ENCODE data around the gene GNAT1.
"Not testable (repeated sequence)": the region's sequence is repeated elsewhere in the genome, so short reads cannot be mapped to it uniquely, and the experiment has no call there.

The GNAT1 gene

DNA sequence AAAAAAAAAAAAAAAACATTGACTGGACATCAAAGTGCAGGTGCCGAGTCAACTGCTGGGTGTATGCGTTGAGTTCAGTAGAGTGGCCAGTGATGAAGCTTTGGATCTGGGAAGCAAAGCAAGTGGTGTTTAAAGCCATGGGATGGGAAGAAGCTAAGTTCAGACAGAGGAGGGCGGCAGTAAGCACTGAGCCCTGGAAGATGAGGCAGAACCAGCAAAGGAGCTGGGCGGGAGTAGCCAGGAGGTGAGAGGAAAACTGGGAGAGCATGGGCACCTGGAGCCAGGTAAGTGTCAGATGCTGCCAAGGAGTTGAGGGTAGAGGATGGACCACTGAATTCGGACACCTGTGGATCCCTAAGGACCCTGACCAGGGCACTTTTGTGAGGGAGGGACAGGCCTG, 33.2 kb downstream of the GNAT1 start:
- DNase-seq, result no peak

DNA sequence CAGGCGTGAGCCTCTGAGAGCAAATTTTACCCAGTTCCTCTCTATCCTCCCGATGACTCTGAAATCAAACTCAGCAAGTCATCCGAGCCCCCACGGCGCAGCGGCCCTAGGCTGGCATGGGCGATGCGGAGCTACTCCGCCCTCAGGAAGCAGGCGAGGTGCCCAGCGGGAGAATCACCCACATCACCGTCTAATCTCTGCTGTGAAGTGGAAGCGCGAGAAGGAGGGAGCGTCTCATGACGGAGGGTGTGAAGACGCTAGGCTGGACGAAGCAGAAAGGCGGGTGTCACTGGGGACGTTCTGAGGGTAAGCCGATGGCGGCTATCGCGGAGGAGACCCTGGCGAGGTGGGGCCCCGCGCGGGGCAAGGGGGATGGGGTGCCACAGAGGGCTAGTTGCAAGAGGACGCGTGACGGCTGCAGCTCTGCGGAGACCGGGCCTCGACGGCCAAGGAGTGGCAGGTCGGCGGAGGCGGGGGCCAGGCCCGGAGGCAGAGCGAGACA, 35.5 kb downstream of the GNAT1 start:
- no peak for DNase-seq

DNA sequence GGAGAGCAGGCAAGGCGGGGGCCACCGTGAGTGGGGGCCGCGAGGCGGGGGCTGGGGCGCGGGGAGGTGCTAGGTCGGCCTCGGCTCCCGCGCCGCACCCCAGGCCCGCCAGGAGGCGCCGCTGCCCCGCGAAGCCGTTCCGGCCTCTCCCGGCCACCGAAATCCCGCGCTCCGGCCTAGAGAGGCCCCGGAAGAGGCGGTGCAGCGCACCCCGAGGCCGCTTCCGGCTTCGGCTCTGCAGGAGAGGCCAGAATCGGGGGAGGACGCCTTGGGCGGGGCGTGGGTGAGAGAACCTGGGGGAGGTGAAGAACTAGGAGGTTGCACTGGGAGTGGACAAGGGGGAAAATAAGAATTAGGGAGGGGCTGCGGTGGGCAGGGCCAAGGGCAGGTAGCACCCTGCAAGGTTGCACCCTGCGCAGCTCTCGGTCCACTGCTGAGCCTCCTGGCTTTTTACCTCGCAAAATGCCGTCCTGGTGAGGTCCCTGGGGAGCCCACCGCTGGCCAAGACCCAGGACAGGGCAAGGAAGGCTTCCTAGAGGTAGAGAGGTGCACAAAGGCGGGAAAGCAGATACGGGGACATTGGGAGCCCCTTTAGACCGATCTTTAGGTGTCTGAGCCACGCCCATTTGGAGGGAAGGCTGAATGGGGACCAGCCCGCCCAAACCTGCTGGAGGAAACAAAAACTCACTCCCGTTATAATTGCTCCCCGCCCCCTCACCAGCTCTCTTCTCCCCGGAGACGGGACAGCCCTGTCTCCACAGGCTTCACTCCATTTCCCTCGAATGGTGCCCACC, 36.2 kb downstream of the GNAT1 start:
- peak; percentile 80 for DNase-seq

DNA sequence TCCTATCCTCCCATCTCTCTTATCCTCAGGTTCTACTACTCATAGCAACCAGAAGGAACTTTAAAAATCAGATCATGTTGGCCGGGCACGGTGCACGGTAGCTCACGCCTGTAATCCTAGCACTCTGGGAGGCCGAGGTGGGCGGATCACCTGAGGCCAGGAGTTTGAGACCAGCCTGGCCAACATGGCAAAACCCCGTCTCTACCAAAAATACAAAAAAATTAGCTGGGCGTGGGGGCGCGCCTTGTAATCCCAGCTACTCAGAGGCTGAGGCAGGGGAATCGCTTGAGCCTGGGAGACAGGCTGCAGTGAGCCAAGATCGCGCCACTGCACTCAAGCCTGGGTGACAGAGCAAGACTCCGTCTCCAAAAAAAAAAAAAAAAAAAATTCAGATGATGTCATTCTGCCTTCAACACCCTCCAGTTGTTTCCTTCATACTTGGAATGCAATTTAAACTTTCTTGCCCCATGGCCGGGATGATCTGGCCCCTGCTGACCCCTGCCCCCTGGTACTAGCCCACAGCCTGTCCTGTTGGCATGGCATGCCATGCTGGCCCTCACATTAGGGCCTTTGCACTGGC, 36.9 kb downstream of the GNAT1 start:
- DNase-seq, result not testable (repeated sequence)

DNA sequence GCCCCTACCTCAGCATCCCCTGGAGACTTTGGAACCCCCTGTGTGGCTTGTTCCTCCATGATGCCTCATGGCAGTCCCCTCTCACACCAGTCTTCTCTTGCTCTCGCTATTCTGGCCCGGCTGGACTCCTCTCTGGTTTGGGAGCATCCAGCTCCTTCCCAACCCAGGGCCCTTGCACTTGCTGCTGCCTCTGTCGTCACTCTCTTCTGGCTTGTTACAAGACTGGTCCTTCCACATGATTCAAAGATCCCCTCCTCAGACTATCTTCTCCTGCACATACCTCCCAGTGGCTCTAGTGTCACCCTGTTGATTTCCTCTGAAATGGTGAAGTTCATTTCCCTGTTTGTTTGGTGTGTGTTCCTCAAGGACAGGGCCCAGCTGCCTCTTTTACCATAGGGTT, 38.1 kb downstream of the GNAT1 start:
- no peak for DNase-seq

DNA sequence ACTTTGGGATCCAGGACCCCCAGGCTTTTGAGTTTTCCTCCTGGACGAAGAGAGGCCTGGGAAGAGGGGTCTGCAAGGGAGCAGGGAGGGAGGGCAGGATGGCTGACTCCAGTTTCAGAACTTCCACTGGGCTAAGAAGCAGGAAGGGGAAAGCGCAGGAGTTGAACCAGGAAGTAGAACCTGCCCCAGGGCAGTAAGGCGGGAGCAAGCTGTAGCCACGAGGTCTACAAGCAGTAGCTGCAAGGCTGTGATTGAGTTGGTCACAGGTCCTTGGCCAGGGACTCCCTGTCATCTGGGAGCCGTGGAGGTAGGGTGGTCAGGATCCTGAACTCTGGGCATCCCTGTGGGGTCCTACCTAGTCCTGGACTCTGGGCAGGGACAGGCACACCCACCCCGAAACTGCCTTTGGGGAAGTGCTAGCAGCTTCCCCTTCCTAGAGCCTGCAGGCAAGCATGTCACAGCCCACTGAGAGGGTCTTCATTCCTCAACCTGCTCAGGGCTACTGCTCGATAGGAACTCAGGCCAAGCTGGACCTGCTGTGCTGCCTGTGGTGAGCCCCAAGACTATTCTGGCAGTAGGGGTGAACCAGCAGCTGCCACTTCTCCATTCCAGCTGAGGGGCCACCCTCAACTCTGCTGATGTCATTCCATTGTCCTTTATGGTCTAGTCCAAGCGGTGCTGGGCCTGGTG, 38.8 kb downstream of the GNAT1 start:
- no peak for DNase-seq

DNA sequence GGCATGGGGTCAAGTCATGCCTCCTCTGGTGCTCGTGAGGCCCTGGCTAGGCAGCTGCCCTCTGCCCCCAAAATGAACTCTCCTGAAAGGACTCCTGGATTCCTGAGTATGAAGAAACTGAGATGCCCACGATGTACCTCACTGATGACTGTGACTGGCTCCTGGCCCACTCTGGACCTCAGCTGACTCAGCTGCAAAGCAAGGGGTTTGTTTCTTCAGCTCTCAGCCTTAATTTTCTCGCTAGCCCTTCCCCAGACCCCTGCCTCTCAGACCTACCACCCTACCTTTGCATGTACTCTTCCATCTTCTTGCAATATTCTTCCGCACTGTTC, 39.4 kb downstream of the GNAT1 start:
- DNase-seq, result no peak

DNA sequence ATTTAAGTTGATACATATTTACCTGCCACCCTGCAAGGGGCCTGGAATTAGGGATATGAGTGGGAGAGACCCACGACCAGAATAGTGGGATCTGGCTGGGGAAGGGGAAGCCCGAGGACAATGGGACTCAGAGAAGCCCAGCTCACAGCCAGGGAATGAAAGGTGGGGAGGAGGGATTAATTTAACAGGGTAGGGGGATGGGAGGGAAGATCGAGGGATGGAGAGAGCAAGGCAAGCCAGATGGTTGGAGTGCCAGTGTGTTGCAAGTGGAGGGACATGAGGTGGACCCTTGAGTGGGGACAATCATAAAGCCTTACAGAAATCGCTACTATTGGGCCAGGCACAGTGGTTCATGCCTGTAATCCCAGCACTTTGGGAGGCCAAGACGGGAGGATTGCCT, 40.2 kb downstream of the GNAT1 start:
- no peak for DNase-seq

DNA sequence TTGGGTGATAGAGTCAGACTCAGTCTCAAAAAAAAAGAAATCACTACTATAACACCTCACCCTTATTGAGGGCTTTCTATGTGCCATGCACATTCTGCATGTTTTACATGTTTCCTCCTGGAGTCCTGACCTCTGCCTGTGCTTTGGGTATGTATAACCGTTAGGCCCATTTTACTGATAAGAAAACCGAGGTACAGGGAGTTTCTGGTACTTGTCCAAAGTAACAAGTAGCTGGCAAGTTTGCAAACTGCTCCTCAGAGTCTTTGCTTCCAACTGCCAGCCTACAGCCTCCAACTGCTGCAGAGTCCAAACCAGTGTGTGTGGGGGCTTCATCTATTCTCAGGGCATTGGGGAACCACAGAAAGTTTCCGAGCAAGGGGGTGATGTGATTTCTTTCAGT, 40.9 kb downstream of the GNAT1 start:
- no peak for DNase-seq

DNA sequence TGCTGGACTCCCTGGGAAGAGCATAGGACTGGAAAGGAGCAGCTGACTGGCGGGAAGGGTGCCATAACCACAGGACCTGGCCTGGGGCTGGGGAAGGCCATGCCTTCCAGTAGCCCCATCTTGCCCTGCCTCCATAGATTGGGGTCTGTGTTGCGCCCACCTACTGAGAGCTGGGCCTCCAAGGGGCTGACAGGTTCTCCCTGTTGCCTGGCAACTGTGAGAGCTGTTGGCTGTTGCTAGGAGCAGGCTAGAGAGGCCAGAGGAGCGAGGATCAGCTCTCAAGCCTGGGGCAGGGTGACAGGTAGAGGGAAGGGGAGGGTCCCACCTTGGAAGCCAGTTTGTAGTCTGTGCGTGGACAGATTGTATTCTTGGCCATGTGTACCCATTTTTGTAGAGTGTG, 41.8 kb downstream of the GNAT1 start:
- DNase-seq, result no peak

DNA sequence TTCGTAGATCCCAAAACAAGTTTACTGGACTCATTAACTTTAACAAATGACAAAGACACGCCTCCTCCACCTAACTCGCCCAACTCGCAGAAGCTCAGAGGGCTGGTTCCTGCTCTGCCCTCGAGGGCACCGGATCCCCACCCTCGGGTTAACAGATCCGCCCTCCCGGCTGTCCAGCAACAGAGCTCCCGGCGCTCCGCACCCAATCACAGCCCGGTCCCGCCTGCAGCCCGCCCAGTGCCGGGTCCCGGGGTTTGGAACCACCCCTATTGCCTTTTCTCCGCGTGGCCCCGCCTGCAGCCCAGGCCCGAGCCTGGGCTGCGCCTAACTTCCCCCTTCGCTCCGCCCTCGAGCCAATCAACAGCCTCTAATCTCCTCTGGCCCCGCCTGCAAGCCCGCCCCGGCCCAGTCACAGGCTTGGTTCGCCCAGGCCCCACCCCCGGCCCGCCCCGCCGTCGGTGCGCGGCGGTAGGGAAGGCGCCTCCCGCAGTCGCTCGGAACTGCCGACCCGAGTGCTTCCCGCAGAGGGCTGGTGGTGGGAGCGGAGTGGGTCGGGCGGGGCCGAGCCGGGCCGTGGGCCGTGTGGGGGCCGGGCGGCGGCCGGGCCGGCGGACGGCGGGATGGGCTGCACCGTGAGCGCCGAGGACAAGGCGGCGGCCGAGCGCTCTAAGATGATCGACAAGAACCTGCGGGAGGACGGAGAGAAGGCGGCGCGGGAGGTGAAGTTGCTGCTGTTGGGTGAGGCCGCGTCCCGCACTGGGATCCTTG, 44.5 kb downstream of the GNAT1 start, which contains the start of gene GNAI2:
GNAI2 (plus strand) TSS at position 489 of the 768 bp plus-strand sequence; CDS start at position 621, 132 bp downstream.
- peak; percentile 87 for DNase-seq

DNA sequence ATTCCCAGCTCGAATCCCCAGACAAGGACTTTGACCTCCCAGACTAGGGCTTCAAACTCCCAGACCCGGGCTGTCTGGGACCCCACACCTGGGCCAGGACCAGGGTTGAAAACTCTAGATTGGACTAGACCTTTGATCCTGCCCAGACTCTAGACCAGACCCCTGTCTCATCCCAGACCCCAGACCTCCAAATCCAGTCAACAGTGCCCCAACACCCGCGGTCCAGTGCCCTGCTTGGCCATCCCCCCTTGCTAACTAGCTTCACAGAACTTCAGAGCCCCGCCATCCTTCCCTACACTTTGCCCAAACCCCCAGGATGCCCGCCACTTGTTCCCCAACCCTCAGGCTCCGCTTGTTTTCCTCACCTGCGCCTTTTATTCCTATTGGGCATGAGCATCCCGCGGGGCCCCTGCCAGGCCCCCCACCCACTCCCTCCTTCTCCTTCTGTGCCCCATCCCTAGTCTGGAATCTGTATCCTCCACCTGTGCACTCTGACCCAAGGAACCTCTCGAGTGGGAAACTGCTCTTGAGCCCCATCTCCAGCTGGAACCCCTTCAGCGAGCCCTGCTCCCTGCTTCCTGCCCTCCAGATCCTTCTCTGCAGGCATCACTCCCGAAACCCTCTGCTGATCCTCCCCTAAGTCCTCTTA, 45.2 kb downstream of the GNAT1 start:
- DNase-seq, result no peak

DNA sequence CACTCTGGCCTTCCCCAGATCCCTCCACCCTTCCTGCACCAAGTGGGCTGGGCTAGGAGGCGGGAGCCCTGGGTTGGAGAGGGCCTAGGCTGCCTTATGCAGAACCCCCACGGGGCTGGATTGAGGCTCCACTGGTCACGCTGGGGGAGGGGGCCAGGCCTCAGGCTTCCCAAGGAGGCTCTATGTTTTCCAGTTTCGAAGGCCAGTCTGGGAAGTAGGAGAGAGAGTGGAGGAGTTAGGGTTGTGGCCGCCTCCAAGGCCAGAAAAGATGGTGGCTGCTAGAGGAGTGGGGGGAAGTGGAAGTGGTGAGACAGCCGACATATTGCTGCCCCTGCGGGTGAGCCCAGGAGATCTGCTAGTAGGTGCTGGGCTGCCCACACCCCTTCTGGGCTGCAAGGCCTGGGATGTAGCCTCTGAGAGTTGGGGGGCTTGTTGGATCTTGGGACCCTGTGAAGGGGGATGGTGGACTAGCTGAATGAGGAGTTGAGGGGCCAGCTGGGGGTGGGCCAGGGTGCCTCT, 45.8 kb downstream of the GNAT1 start:
- no peak for DNase-seq

DNA sequence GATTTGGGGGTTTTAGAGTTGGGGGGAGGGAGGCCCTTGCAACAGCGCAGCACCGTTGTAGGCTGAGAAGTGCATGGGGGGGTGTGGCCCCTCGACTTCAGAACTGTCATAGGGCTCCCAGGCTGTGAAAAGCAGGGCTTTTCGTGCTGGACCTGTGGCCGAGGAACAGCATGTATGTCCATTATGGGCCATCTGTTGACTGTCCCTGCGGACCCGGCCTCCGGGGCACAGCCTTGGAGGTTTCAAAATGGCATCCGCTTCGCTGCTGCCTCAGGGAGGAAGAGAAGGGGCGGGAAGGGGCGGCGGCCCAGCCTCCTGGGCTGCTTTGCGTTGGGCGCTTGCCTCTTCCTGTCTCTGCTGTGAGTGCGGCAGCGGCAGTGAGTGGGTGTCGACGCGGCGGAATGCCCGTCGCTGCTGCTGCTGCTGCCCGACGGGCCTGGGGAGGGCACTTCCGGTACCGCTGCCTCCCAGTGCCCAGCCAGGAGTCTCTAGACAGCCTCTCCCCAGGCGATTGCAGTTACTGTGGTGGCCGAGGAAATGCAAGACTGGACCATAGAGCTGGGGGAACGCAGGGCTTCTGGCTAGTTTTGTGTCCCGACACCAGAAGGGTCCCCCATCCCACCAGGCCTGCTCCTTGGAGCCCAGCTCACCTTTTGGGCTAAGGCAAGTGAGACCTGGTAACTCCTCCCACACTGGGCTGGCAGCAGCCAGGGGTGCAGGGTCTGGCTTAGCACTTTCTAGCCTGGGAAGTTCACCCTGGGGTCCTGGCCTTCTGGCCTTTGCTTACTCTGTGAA, 46.5 kb downstream of the GNAT1 start:
- DNase-seq, result no peak

DNA sequence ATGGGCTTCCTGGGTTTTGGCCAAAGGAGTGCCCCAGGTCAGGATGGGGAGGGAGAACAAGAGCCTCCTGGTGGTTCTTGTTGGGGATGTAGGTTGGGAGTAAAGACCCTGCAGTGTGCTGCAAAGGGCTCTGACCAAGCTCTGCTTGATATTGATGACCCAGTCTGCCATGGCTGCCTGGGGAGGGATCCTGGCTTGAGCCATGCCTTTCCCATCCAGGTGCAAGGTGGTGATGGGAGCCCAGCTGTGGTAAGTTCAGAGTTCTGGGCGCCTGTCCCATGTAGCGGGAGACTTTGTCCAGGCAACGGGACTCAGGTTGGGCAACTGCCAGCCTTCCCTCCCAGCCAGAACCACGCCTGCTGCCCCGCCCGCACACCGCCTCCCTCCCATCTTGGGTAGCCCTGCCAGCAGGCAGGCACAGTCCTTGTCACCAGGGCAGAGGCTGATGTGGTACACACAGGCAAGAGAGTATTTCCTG, 47.2 kb downstream of the GNAT1 start:
- no peak for DNase-seq

DNA sequence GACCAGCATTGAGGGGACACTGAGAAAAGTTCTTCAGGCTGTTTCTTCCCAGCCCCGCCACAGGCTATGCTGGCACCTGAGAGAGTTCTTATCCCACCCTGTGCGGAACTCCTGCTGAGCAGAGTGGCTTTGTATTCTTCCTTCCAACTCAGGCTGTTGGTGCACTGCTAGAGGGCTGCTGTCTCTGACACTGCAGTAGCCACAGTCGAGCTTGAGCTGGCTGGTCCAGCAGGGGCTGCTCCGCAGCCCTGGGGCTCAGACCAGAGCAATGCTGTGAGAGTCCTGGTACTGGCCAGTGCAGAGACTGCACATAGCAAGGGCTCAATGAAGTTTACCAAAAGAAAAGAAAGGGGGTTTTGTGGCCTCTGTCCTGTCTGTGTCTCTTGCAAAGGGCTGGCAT, 48.2 kb downstream of the GNAT1 start:
- no peak for DNase-seq

DNA sequence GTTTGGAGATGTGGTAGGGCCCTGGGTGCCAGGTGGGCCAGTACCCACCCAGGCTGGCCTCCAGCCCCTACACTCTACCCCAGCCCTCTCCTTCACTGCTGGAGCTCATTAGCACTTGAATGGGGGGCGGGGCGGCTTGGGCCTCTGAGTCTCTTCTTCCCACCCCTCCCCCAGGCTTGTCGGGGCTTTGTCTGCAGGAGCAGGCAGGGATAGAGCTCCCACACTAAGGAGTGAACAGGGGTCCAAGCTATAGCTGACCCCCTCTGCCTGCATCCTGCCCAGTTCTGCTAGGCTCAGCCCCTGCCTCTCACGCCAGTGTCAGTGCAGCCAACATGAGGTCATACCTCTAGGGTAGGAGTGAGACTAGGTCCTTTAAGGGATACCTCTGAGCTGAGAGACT, 49.8 kb downstream of the GNAT1 start:
- DNase-seq, result no peak

DNA sequence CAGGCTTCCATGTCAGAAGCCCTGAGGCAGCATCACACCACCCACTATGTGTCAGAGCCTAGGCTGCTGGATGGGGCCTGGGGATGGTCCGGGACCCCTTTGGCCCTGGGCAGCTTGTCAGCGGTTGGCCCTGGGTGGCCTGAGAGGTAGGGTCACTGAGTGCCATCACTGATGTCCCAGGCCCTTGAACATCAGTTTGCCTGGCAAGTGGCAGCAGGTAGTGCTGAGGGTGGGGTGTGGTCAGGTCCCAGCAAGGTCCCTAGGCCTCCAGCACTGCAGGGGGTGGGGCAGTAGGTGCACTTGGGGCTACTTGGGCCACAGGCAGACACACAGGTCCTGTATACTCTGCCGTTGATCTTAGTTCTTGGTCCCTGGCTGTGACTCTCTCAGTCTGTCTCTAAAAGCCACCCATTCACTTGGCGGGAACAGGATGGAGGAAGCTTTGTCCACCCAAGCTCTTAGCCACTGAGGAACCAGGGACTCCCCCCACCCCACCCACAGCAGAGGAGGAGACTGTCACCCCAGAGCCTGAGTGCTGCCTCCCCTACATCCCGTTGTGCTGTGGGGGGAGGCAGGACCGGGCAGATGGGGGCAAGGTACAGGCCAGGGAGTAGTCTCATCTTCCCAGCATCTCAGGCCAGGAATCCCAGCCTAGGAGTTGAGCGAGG, 50.4 kb downstream of the GNAT1 start:
- no peak for DNase-seq

DNA sequence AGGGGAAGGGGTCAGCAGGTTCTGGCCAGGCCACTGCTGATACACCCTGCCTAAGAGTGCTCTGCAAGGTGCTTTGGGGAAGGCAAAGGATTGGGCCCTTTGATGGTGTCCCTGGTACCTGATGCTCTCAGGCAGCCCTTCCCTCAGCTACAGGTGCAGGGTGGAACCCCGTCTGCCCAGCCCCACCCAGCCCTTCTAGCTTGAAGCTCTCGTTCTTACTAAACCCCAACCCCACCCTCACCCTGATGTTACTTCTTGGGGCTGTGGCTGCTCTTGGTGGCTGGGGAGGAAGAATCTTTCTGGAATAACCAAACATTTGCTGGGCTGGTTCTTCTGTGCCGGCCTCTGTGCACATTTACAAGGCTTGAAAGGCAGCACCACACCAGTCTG, 51.0 kb downstream of the GNAT1 start:
- DNase-seq, result no peak

DNA sequence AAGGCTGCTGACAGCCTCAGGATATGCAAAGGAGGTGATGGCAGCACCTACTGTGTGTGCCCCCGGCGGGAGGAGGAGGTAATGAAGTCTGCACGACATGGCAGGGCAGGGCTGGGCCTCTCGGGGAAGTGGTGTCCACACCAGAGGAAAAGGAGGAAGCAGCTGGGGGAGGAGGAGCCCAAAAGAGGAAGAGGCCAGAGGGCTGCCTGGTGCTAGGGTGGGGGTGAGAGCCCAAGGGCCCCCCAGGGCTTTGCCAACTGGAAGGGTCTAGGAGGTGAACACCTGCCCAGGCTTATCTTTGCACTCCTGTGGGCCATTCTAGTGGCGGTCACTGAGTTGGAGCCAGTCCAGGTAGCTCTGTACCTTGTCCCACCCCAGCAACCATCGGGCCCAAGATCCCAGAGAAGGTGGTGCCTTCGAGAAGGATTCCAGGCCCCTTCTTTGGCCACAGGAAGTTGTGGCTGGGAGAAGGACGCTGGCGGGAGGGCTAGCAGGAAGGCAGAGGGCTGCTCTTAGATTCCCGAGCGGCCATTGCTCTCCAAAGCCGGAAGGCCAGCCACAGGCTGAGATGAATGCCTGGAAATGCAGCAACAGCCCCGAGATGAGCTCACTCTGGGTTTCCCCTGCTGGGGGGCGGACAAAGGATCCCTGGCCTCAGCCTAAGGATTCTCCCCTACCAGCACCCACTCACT, 51.6 kb downstream of the GNAT1 start:
- no peak for DNase-seq

All from NCI-H2171 (cell line).